Mesendoderm (in vitro differentiated cells): Measurements from ENCODE around the gene IFI27.

Source experiments
- DNase-seq: peaks from one replicate; pipeline ENCODE4 v3.0.0; 2013
- H2AK5ac ChIP-seq: 2 replicates; pipeline ENCODE4 v1.6.1; 2013; ENCODE audit warnings: low read length, inconsistent platforms
- H2BK120ac ChIP-seq: 2 replicates; pipeline ENCODE4 v1.6.1; 2013; ENCODE audit warnings: low read depth, mild to moderate bottlenecking, low read length, moderate library complexity, mixed read lengths
- H2BK15ac ChIP-seq: replicated peaks from 2 replicates; pipeline ENCODE4 v1.6.1; 2013; ENCODE audit warnings: low read depth, mild to moderate bottlenecking, moderate library complexity
- H2BK5ac ChIP-seq: 2 replicates; pipeline ENCODE4 v1.6.1; 2013; ENCODE audit warnings: low read length, inconsistent platforms
- H3K18ac ChIP-seq: 2 replicates; pipeline ENCODE4 v1.6.1; 2013; ENCODE audit warnings: mild to moderate bottlenecking, low read length, mixed read lengths
- H3K23ac ChIP-seq: one replicate; pipeline ENCODE4 v1.6.1; 2013; ENCODE audit warnings: low read length
- H3K27ac ChIP-seq: 2 replicates; pipeline ENCODE4 v1.5.1; 2013; ENCODE audit warnings: low read depth, mild to moderate bottlenecking, inconsistent platforms, low read length, moderate library complexity
- H3K27me3 ChIP-seq: 2 replicates; pipeline ENCODE4 v1.6.1; 2013; ENCODE audit warnings: low read length, control low read depth, mild to moderate bottlenecking, inconsistent platforms; ENCODE audit not compliant: insufficient read depth, poor library complexity
- H3K36me3 ChIP-seq: 2 replicates; pipeline ENCODE4 v1.6.1; 2013; ENCODE audit warnings: low read length, inconsistent platforms; ENCODE audit not compliant: control insufficient read depth, insufficient read depth
- H3K4ac ChIP-seq: one replicate; pipeline ENCODE4 v1.6.1; 2013; ENCODE audit warnings: low read depth, mild to moderate bottlenecking, low read length, moderate library complexity
- H3K4me1 ChIP-seq: 2 replicates; pipeline ENCODE4 v1.6.1; 2013; ENCODE audit warnings: low read depth, low read length, inconsistent platforms; ENCODE audit not compliant: control insufficient read depth
- H3K4me2 ChIP-seq: 2 replicates; pipeline ENCODE4 v1.6.1; 2013; ENCODE audit warnings: low read length
- H3K4me3 ChIP-seq: 2 replicates; pipeline ENCODE4 v1.5.1; 2013; ENCODE audit warnings: mild to moderate bottlenecking, low read length
- H3K56ac ChIP-seq: one replicate; pipeline ENCODE4 v1.6.1; 2013; ENCODE audit warnings: low read length
- H3K79me1 ChIP-seq: 2 replicates; pipeline ENCODE4 v1.6.1; 2013; ENCODE audit warnings: low read length, inconsistent platforms
- H3K79me2 ChIP-seq: 2 replicates; pipeline ENCODE4 v1.6.1; 2013; ENCODE audit warnings: mild to moderate bottlenecking, low read length; ENCODE audit not compliant: control insufficient read depth, insufficient read depth
- H3K9ac ChIP-seq: 2 replicates; pipeline ENCODE4 v1.6.1; 2013; ENCODE audit warnings: low read length, inconsistent platforms
- H4K5ac ChIP-seq: one replicate; pipeline ENCODE4 v1.6.1; 2013; ENCODE audit warnings: low read length
- H4K8ac ChIP-seq: one replicate; pipeline ENCODE4 v1.6.1; 2013; ENCODE audit warnings: low read depth, mild to moderate bottlenecking, control low read depth, low read length, moderate library complexity
- WGBS: extraction: QIAGEN DNeasy Blood & Tissue Kit; methylation state at CpG from one replicate; pipeline ENCODE4 v1.1.7; 2013; ENCODE audit warnings: low lambda C conversion rate, missing lambda C conversion rate; ENCODE audit not compliant: insufficient coverage; ENCODE audit errors: extremely low coverage; 5-methylcytosine and 5-hydroxymethylcytosine counted together

The IFI27 gene

GRCh38 chr14:94103554-94104150 lies 6.9 kb upstream of the IFI27 start:
- WGBS = no CpG with 5 or more reads among the region's 7 CpGs
- no peak overlapping the region for H3K27ac ChIP-seq

GRCh38 chr14:94104731-94105130 lies 5.8 kb upstream of the IFI27 start:
- Histone ChIP-seq H3K23ac (no peak overlapping the region), H3K4me3 (no peak overlapping the region), H3K79me1 (no peaks in the 10 kb centered on the region), H3K4me1 (no peaks in the 10 kb centered on the region), H2BK120ac (no peak overlapping the region), H2BK5ac (no peak overlapping the region), H2BK15ac (no peak overlapping the region), H3K27ac (no peak overlapping the region), H3K36me3 (no peaks in the 10 kb centered on the region), H3K4ac (no peak overlapping the region), H3K79me2 (no peaks in the 10 kb centered on the region), H4K8ac (no peak overlapping the region), H3K27me3 (no peaks in the 10 kb centered on the region), H3K56ac (no peak overlapping the region), H3K4me2 (no peak overlapping the region), H4K5ac (no peak overlapping the region), H3K18ac (no peak overlapping the region), H3K9ac (no peak overlapping the region), H2AK5ac (no peak overlapping the region)
- no CpG with 5 or more reads among the region's 10 CpGs for WGBS
- DNase-seq = no peak

More at GRCh38 chr14:94103554-94104150, 6.9 kb upstream of the IFI27 start:
- no peak overlapping the region for H4K5ac ChIP-seq
- no peaks in the 10 kb centered on the region for H3K36me3 ChIP-seq
- H3K4ac ChIP-seq = no peak overlapping the region
- no peak overlapping the region for H2BK15ac ChIP-seq
- no peaks in the 10 kb centered on the region for H3K4me1 ChIP-seq
- no peak overlapping the region for H3K4me3 ChIP-seq
- no peak overlapping the region for H2BK5ac ChIP-seq
- no peak overlapping the region for H2AK5ac ChIP-seq
- no peak overlapping the region for H2BK120ac ChIP-seq
- no peak for DNase-seq
- no peak overlapping the region for H3K56ac ChIP-seq
- no peak overlapping the region for H3K18ac ChIP-seq
- no peak overlapping the region for H3K4me2 ChIP-seq
- no peaks in the 10 kb centered on the region for H3K79me2 ChIP-seq
- H4K8ac ChIP-seq = no peak overlapping the region
- H3K27me3 ChIP-seq = no peaks in the 10 kb centered on the region
- H3K79me1 ChIP-seq = no peaks in the 10 kb centered on the region
- no peak overlapping the region for H3K23ac ChIP-seq
- H3K9ac ChIP-seq = no peak overlapping the region

- Histone ChIP-seq H2BK120ac (no peak overlapping the region), H3K27me3 (no peaks in the 10 kb centered on the region), H3K27ac (no peak overlapping the region), H4K8ac (no peak overlapping the region), H3K79me2 (no peaks in the 10 kb centered on the region), H3K79me1 (no peaks in the 10 kb centered on the region), H3K36me3 (no peaks in the 10 kb centered on the region), H2AK5ac (no peak overlapping the region), H3K4me3 (no peak overlapping the region), H3K4ac (no peak overlapping the region), H3K56ac (no peak overlapping the region), H3K4me2 (no peak overlapping the region), H4K5ac (no peak overlapping the region), H3K18ac (no peak overlapping the region), H3K23ac (no peak overlapping the region), H3K4me1 (no peaks in the 10 kb centered on the region), H2BK15ac (no peak overlapping the region), H3K9ac (no peak overlapping the region), H2BK5ac (no peak overlapping the region)
- no peak for DNase-seq
- WGBS = no CpG with 5 or more reads among the region's 2 CpGs
Observed at GRCh38 chr14:94109915-94110250, 653 bp upstream of the IFI27 start.

- Histone ChIP-seq H3K56ac (no peak overlapping the region), H3K23ac (no peak overlapping the region), H2BK5ac (no peak overlapping the region), H3K4me2 (no peak overlapping the region), H4K8ac (no peak overlapping the region), H2BK15ac (no peak overlapping the region), H3K79me1 (no peaks in the 10 kb centered on the region), H3K9ac (no peak overlapping the region), H3K36me3 (no peaks in the 10 kb centered on the region), H3K79me2 (no peaks in the 10 kb centered on the region), H3K4ac (no peak overlapping the region), H3K4me3 (no peak overlapping the region), H2BK120ac (no peak overlapping the region), H4K5ac (no peak overlapping the region), H2AK5ac (no peak overlapping the region), H3K4me1 (no peaks in the 10 kb centered on the region), H3K27ac (no peak overlapping the region), H3K18ac (no peak overlapping the region), H3K27me3 (no peaks in the 10 kb centered on the region)
- DNase-seq = no peak
- WGBS = no CpG with 5 or more reads among the region's 20 CpGs
Observed at GRCh38 chr14:94111276-94112095, 950 bp downstream of the IFI27 start.

- Histone ChIP-seq H3K4me1 (no peaks in the 10 kb centered on the region), H3K23ac (no peak overlapping the region), H2AK5ac (no peak overlapping the region), H2BK5ac (no peak overlapping the region), H3K27me3 (no peaks in the 10 kb centered on the region), H3K27ac (no peak overlapping the region), H4K5ac (no peak overlapping the region), H3K18ac (no peak overlapping the region), H3K9ac (no peak overlapping the region), H3K4me2 (no peak overlapping the region), H3K4ac (no peak overlapping the region), H3K79me1 (no peaks in the 10 kb centered on the region), H2BK120ac (no peak overlapping the region), H3K36me3 (no peaks in the 10 kb centered on the region), H3K79me2 (no peaks in the 10 kb centered on the region), H3K4me3 (no peak overlapping the region), H4K8ac (no peak overlapping the region), H3K56ac (no peak overlapping the region), H2BK15ac (no peak overlapping the region)
- WGBS = no CpG with 5 or more reads among the region's 6 CpGs
- DNase-seq = no peak
Observed at GRCh38 chr14:94112513-94113063, 2.1 kb downstream of the IFI27 start.
